Neural cell (in vitro differentiated cells): Measurements from ENCODE around the gene C6orf118. TPM values are rescaled to one million over a fixed set of nuclear protein-coding genes. Genes with fewer than 3 reads are reported as not detected.

Experiments
- H2AFZ ChIP-seq: fragments of 200-600, 300-800 bp; sonication (generic), shearing (Covaris generic); 2 replicates; pipeline ENCODE4 v1.6.0; 2014; ENCODE audit warnings: low read depth, mild to moderate bottlenecking, antibody characterized with exemption, low read length, moderate library complexity
- H3F3A ChIP-seq: fragments of 200-600 bp; shearing (Covaris generic); 2 replicates; pipeline ENCODE4 v1.6.1; 2016; ENCODE audit warnings: mild to moderate bottlenecking, moderate library complexity, mixed read lengths, antibody characterized with exemption, low read length; ENCODE audit not compliant: insufficient read depth, poor library complexity, severe bottlenecking
- H3K27ac ChIP-seq: fragments of 200-600, 300-800 bp; sonication (generic), shearing (Covaris generic); 2 replicates; pipeline ENCODE4 v1.5.1; 2014; ENCODE audit warnings: mild to moderate bottlenecking, low read length, moderate library complexity
- H3K27me3 ChIP-seq: fragments of 300-800, 200-600 bp; sonication (generic), shearing (Covaris generic); 2 replicates; pipeline ENCODE4 v1.6.0; 2014; ENCODE audit warnings: mild to moderate bottlenecking, low read depth, low read length, moderate library complexity; ENCODE audit not compliant: insufficient read depth
- H3K36me3 ChIP-seq: fragments of 300-800, 200-600 bp; sonication (generic), shearing (Covaris generic); 2 replicates; pipeline ENCODE4 v1.5.1; 2014; ENCODE audit warnings: mild to moderate bottlenecking, antibody characterized with exemption, low read length, moderate library complexity; ENCODE audit not compliant: insufficient read depth
- H3K4me2 ChIP-seq: fragments of 300-800, 200-600 bp; sonication (generic), shearing (Covaris generic); 2 replicates; pipeline ENCODE4 v1.6.0; 2014; ENCODE audit warnings: mild to moderate bottlenecking, low read length
- H3K4me3 ChIP-seq: fragments of 300-800, 200-600 bp; sonication (generic), shearing (Covaris generic); 2 replicates; pipeline ENCODE4 v1.5.1; 2014; ENCODE audit warnings: mild to moderate bottlenecking, low read length, moderate library complexity
- H3K79me2 ChIP-seq: fragments of 200-600 bp; shearing (Covaris generic); replicated peaks from 2 replicates; pipeline ENCODE4 v1.6.0; 2014; ENCODE audit warnings: mild to moderate bottlenecking, low read length, moderate library complexity; ENCODE audit not compliant: insufficient read depth
- H3K9ac ChIP-seq: fragments of 300-800, 200-600 bp; sonication (generic), shearing (Covaris generic); 2 replicates; pipeline ENCODE4 v1.6.1; 2016; ENCODE audit warnings: mild to moderate bottlenecking, low read length, mixed read lengths
- H3K9me2 ChIP-seq: fragments of 200-600 bp; shearing (Covaris generic); 2 replicates; pipeline ENCODE4 v1.6.1; 2016; ENCODE audit warnings: mild to moderate bottlenecking, low read length, mixed read lengths; ENCODE audit not compliant: insufficient read depth
- H3K9me3 ChIP-seq: fragments of 200-600, 300-800 bp; sonication (generic), shearing (Covaris generic); 2 replicates; pipeline ENCODE4 v1.6.1; 2016; ENCODE audit warnings: mild to moderate bottlenecking, mixed run types, low read length, moderate library complexity, mixed read lengths
- H4K20me1 ChIP-seq: fragments of 200-600 bp; shearing (Covaris generic); 2 replicates; pipeline ENCODE4 v1.6.1; 2016; ENCODE audit warnings: mild to moderate bottlenecking, mixed run types; ENCODE audit not compliant: insufficient read depth
- CTCF ChIP-seq: fragments of 450-650 bp; IDR thresholded peaks from 2 replicates; pipeline ENCODE4 v1.5.1; 2014; ENCODE audit warnings: antibody characterized with exemption, mild to moderate bottlenecking, moderate library complexity; ENCODE audit not compliant: poor library complexity, severe bottlenecking
- EP300 ChIP-seq: fragments of 450-650 bp; conservative IDR thresholded peaks from 2 replicates; pipeline ENCODE4 v1.6.1; 2014; ENCODE audit warnings: antibody characterized with exemption, mild to moderate bottlenecking, moderate library complexity; ENCODE audit not compliant: poor library complexity, severe bottlenecking
- EZH2 ChIP-seq: fragments of 200-600, 300-800 bp; shearing (Covaris generic), sonication (generic); IDR thresholded peaks from 2 replicates; pipeline ENCODE4 v1.6.1; 2014; ENCODE audit warnings: antibody characterized with exemption, low read length, borderline replicate concordance, mild to moderate bottlenecking; ENCODE audit not compliant: insufficient read depth, poor library complexity, severe bottlenecking
- MXI1 ChIP-seq: fragments of 450-650 bp; conservative IDR thresholded peaks from 2 replicates; pipeline ENCODE4 v1.6.1; 2014; ENCODE audit warnings: antibody characterized with exemption, mild to moderate bottlenecking; ENCODE audit not compliant: poor library complexity, severe bottlenecking
- POLR2AphosphoS5 ChIP-seq: IDR thresholded peaks from 2 replicates; pipeline ENCODE4 v1.6.1; 2012
- RAD21 ChIP-seq: fragments of 450-650 bp; conservative IDR thresholded peaks from 2 replicates; pipeline ENCODE4 v1.6.1; 2014; ENCODE audit warnings: antibody characterized with exemption, mild to moderate bottlenecking, moderate library complexity
- REST ChIP-seq: IDR thresholded peaks from 2 replicates; pipeline ENCODE4 v1.6.1; 2012; ENCODE audit warnings: borderline replicate concordance
- SMC3 ChIP-seq: fragments of 450-650 bp; conservative IDR thresholded peaks from 2 replicates; pipeline ENCODE4 v1.6.1; 2014; ENCODE audit warnings: antibody characterized with exemption, mild to moderate bottlenecking, moderate library complexity; ENCODE audit not compliant: poor library complexity
- TAF1 ChIP-seq: IDR thresholded peaks from 2 replicates; pipeline ENCODE4 v1.6.1; 2012; ENCODE audit warnings: low read depth
- polyA plus RNA-seq: library from polyadenylated mRNA; depleted of rRNA; stranded (reverse); fragments of >200 nt; gene quantifications from 2 replicates; pipeline ENCODE4 v1.2.3, GENCODE V29; 2014

C6orf118 gene
- polyA plus RNA-seq, 1 donor from 2014 or later: 5.2 TPM

- Histone ChIP-seq H3K36me3 (no peaks in the 10 kb centered on the region), H3K27me3 (no peaks in the 10 kb centered on the region), H3K9me2 (no peaks in the 10 kb centered on the region), H3K4me2 (no peak overlapping the region), H3K79me2 (no peaks in the 10 kb centered on the region), H3F3A (no peaks in the 10 kb centered on the region), H3K9ac (no peak overlapping the region), H3K4me3 (no peak overlapping the region), H3K9me3 (peaks cover 9% of the 10 kb centered on the region), H4K20me1 (no peaks in the 10 kb centered on the region), H3K27ac (no peak overlapping the region), H2AFZ (no peak overlapping the region)
- TF ChIP-seq CTCF: no peak
- no peak for TF ChIP-seq REST
- no peak for TF ChIP-seq POLR2AphosphoS5
- TF ChIP-seq MXI1: no peak
- TF ChIP-seq RAD21: no peak
- no peak for TF ChIP-seq SMC3
- no peak for TF ChIP-seq TAF1
- TF ChIP-seq EP300: no peak
- TF ChIP-seq EZH2: no peak
These were observed 12.2 kb upstream of the C6orf118 start for GRCh38 chr6:165321555-165322145.

DNA sequence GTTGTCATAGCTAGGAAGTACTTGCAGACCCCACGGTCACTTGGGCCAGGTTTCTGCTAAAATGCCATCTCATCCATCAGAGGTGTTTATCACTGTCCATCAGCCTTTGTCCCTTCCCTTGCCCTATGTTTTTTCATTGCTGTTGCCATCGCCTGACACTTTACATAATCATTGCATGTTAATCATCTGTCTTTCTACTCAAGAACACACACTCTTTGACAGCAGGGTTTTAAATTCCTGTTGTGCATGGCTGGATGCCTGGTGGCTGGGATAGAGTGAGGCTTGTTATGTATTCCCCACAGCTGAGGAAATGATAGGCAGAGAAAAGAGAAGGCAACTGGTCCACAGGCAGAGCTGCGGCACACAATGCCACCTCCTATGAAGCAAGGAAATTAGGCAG, 11.7 kb upstream of the C6orf118 start:
- no peaks in the 10 kb centered on the region for H3K79me2 ChIP-seq
- no peaks in the 10 kb centered on the region for H3F3A ChIP-seq
- no peaks in the 10 kb centered on the region for H3K36me3 ChIP-seq
- H3K27ac ChIP-seq: no peak overlapping the region
- no peak overlapping the region for H3K9ac ChIP-seq
- peaks cover 9% of the 10 kb centered on the region for H3K9me3 ChIP-seq
- no peak overlapping the region for H3K4me3 ChIP-seq
- H2AFZ ChIP-seq: no peak overlapping the region
- no peaks in the 10 kb centered on the region for H3K27me3 ChIP-seq
- H3K9me2 ChIP-seq: no peaks in the 10 kb centered on the region
- TF ChIP-seq POLR2AphosphoS5 (no peak), SMC3 (no peak), EZH2 (no peak), REST (no peak), TAF1 (no peak), CTCF (no peak), RAD21 (no peak), MXI1 (no peak), EP300 (no peak)
- H4K20me1 ChIP-seq: no peaks in the 10 kb centered on the region
- H3K4me2 ChIP-seq: no peak overlapping the region
